Dendritic cell treated with granulocyte-macrophage colony-stimulating factor and Interleukin-4, amounts not matched to agents 40 ng/mL and 50 ng/mL, for 4 days (primary cell): ENCODE results near the gene INTS3.
"Not testable (repeated sequence)": the region's sequence is repeated elsewhere in the genome, so short reads cannot be mapped to it uniquely, and the experiment has no call there.

Experiments used
- H3K27ac Mint-ChIP-seq: one replicate; pipeline ENCODE4 v1.8.0; 2022; ENCODE audit warnings: mild to moderate bottlenecking, mixed read lengths
- H3K27me3 Mint-ChIP-seq: one replicate; pipeline ENCODE4 v1.8.0; 2022; ENCODE audit warnings: mild to moderate bottlenecking, mixed read lengths
- H3K36me3 Mint-ChIP-seq: one replicate; pipeline ENCODE4 v1.8.0; 2022; ENCODE audit warnings: low read depth, mixed read lengths
- H3K4me1 Mint-ChIP-seq: one replicate; pipeline ENCODE4 v1.8.0; 2022; ENCODE audit warnings: low read depth, mixed read lengths
- H3K4me3 Mint-ChIP-seq: one replicate; pipeline ENCODE4 v1.8.0; 2022; ENCODE audit warnings: mild to moderate bottlenecking, moderate library complexity, mixed read lengths
- H3K9me3 Mint-ChIP-seq: one replicate; pipeline ENCODE4 v1.8.0; 2022; ENCODE audit warnings: mixed read lengths
- intact Hi-C: fragments of 100-400 bp; cut with micrococcal nuclease; formaldehyde crosslinking; loops from one replicate; pipeline ENCODE4 v1.15.0; 2022

Gene INTS3

DNA sequence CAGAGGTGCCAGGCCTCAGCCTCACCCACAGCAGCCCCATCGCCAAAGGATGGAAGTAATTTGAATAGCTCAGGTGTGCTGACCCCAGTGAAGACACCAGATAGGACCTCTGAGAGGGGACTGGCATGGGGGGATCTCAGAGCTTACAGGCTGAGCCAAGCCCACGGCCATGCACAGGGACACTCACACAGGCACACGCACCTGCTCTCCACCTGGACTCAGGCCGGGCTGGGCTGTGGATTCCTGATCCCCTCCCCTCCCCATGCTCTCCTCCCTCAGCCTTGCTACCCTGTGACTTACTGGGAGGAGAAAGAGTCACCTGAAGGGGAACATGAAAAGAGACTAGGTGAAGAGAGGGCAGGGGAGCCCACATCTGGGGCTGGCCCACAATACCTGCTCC, 34.4 kb upstream of the INTS3 start:
- intact Hi-C loops: no loop called here
- Mint-ChIP-seq H3K27ac (no peak overlapping the region), H3K4me3 (no peak overlapping the region), H3K9me3 (no peaks in the 10 kb centered on the region), H3K27me3 (peaks cover 1% of the 10 kb centered on the region), H3K4me1 (peaks cover 23% of the 10 kb centered on the region), H3K36me3 (peaks cover 18% of the 10 kb centered on the region)

DNA sequence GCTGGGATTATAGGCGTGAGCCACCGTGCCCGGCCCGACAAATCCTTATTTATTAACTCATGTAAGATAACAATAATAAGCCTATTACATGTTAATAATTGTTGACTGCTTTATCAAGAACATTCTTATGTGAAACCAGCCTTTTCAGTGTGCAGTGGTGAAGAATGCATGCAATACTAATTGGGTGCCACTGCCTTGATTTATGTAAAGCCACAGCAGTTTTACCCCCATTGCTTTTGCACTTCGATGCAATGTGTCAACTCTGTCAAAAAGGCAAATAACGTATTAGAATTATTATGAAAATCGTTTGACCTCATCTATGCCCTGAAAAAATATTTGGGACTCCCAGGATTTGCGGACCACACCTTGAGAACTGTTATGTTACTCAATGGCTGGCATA, 31.1 kb upstream of the INTS3 start:
- intact Hi-C loops: no loop called here
- no peak overlapping the region for H3K4me3 Mint-ChIP-seq
- no peaks in the 10 kb centered on the region for H3K36me3 Mint-ChIP-seq
- H3K4me1 Mint-ChIP-seq: peaks cover 16% of the 10 kb centered on the region
- H3K27me3 Mint-ChIP-seq: no peaks in the 10 kb centered on the region
- H3K27ac Mint-ChIP-seq: peak overlapping the region; percentile 91
- H3K9me3 Mint-ChIP-seq: no peaks in the 10 kb centered on the region

DNA sequence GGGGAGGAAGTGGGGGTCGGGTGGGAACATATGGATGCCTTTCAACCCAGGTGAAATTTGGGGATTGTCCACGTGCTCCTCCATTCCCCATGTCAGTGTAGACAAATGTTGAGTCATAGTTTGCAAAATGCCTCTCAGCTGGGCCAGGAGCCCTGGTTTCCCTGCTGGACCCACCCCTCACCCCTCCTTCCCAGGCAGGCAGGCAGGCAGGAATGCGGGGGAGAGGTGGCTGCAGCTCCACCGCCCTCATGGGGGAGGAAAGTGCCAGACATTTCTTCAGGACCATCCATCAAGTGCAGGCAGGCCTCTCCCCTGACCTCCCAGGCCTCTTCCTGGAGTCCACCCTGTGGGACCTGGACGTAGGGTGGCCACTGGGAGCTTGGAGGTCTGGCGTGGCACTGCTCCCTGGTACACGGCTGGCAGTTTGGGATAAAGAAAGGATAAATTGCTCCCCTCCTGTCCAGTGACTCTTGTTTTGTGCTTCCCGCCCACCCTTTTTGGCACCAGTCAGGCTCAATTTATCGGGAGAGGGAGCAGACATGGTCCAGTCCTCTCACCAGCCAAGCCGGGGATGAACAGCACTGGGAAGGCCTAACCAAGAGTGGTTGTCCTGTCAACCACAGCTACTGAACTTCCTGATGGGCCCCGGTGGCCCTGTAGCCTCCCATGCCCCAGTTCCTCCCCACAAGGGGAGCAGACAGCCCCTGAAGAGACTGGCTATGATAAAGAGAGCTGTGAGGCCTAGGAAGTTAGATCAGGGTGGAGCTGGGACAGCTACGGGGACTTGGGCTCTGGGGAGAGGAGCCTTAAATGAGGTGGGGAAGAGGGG, 30.4 kb upstream of the INTS3 start:
- Mint-ChIP-seq H3K4me1 (peaks cover 14% of the 10 kb centered on the region), H3K36me3 (no peaks in the 10 kb centered on the region), H3K27ac (peak overlapping the region; percentile 91), H3K9me3 (no peaks in the 10 kb centered on the region), H3K4me3 (peak overlapping the region; percentile 44), H3K27me3 (no peaks in the 10 kb centered on the region)
- intact Hi-C loops: no loop called here

DNA sequence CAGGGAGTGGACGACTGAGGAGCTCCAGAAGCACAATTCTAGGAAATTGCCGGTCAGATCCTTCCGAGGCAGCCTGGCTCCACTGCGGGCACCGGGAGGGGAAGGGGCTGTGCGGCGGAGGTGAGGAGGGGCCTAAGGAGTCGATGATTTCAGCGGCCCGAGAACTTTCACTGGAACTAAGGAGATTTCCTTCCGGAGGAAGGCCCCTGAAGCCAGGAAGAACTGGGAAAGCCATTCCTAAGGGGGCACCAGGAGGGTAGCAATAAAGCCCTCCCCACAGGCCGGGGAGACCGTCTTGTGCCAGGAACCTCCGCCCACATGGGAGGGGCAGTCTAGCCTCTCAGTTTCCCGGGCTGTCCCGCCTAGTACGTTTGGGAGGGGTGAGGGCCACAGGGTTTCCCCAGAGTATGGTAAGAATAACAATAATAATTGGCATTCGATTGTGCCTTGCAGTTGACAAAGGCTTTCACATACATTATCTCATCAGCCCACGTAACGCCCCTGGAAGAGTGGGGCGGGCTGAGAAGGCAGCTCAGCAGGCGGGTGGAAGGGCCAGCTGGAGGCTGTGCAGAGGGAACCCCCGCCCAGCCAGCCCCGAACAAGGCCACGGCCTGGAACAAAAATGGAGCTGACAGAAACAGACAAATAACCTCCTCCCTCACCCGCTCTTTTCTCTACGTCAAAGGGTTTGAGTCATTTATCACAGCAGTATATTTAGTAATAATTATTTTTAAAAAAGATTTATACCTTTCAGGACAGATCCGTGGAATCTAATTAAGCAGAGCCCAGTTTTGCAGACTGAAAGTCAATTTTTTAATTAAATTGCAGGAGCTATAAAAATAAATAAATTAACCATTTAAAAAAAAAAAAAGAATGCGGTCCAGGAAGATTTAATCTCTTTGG, 29.6 kb upstream of the INTS3 start:
- Mint-ChIP-seq H3K4me3 (peak overlapping the region; percentile 44), H3K27ac (peak overlapping the region; percentile 91), H3K9me3 (no peaks in the 10 kb centered on the region), H3K27me3 (no peaks in the 10 kb centered on the region), H3K4me1 (peaks cover 14% of the 10 kb centered on the region), H3K36me3 (no peaks in the 10 kb centered on the region)
- intact Hi-C loops: no loop called here

DNA sequence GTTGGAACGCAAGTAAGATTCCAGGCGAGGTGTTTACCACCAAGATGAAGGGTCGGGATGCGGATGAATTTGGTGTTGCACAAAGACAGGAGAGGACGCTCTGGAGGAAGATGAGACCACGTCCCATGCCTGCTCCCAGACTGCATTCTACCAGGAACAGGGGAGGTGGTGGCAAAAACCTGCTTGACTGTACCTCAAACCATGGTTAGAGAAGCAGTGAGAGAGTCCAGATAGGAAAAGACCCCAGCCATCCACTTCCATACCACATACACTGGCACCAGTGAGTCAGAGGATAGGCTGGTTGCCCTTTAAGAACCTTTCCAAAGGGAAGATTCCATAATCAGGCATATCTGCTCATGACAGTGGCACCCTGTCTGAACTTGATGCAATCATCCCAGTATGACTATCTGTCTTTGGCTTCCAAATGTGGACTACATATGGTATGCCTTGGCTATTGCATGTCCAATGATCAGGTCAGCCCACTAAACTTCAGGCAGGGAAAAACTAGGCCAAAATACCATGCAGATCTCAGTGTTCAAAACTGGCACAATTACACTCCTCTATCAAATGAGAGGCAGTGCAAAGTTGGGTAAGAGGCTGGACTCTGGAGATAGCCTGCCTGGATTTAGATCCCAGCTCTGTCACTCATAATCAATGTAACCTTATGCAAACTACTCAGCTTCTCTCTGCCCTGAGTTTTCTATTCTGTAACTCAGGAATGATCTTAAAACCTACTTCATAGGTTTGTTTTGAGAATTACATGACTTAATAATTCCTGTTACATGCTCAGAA, 28.7 kb upstream of the INTS3 start:
- H3K4me3 Mint-ChIP-seq: no peak overlapping the region
- no peaks in the 10 kb centered on the region for H3K36me3 Mint-ChIP-seq
- H3K4me1 Mint-ChIP-seq: peaks cover 14% of the 10 kb centered on the region
- H3K27me3 Mint-ChIP-seq: no peaks in the 10 kb centered on the region
- H3K9me3 Mint-ChIP-seq: no peaks in the 10 kb centered on the region
- intact Hi-C loops: no loop called here
- H3K27ac Mint-ChIP-seq: no peak overlapping the region

DNA sequence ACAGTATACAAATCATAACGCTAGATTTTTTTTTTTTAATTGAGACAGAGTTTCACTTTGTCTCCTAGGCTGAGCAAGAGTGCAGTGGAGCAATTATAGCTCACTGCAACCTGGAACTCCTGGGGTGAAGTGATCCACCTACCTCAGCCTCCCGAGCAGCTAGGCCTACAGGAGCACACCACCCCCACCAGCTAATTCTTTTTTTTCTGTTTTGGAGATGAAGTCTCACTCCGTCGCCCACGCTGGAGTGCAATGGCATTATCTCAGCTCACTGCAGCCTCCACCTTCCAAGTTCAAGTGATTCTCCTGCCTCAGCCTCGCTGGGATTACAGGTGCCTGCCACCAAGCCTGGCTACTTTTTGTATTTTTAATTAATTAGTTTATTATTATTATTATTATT, 28.1 kb upstream of the INTS3 start:
- intact Hi-C loops: no loop called here
- no peaks in the 10 kb centered on the region for H3K9me3 Mint-ChIP-seq
- H3K27ac Mint-ChIP-seq: no peak overlapping the region
- no peaks in the 10 kb centered on the region for H3K27me3 Mint-ChIP-seq
- H3K36me3 Mint-ChIP-seq: no peaks in the 10 kb centered on the region
- H3K4me3 Mint-ChIP-seq: no peak overlapping the region
- H3K4me1 Mint-ChIP-seq: peaks cover 14% of the 10 kb centered on the region

DNA sequence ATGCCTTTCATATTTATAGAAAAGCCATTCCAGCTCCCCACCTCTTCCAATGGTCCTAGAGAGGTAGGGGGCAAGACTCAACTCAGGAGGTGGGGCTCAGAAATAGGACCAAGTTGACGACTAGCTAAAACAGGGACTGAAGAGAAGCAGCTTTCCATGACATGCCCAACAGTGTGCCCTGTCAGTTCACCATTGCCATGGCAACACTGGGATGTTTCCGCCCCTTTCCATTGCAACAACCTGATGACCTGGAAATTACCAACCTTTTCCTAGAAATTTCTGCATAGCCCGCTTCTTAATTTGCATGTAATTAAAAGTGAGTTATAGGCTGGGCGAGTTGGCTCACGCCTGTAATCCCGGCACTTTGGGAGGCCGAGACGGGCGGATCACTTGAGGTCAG, 22.4 kb upstream of the INTS3 start:
- H3K4me1 Mint-ChIP-seq: no peaks in the 10 kb centered on the region
- H3K4me3 Mint-ChIP-seq: no peak overlapping the region
- intact Hi-C loops: no loop called here
- H3K9me3 Mint-ChIP-seq: no peaks in the 10 kb centered on the region
- H3K27ac Mint-ChIP-seq: no peak overlapping the region
- H3K27me3 Mint-ChIP-seq: peaks cover 1% of the 10 kb centered on the region
- no peaks in the 10 kb centered on the region for H3K36me3 Mint-ChIP-seq

DNA sequence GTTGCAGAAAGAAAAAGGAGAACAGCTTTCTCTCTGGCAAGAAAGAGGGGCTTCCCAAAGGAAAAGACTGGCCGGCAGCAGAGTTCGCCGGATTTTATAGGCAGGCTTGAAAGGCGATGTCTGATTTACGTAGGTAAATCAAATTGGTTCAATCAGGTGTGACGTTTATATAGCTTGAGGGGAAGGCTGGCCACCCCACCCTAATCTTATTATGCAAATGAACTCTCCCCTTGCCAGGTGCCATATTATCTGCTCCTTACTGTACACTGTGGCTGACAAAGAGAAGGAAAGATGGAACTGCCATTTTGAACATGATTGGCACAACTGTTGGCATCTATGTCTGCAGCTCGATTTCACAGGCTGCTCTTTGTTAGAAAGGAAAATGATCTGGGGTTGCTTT, 16.8 kb upstream of the INTS3 start:
- Mint-ChIP-seq H3K36me3 (no peaks in the 10 kb centered on the region), H3K9me3 (no peaks in the 10 kb centered on the region), H3K4me1 (no peaks in the 10 kb centered on the region), H3K4me3 (no peak overlapping the region), H3K27me3 (peaks cover 12% of the 10 kb centered on the region), H3K27ac (no peak overlapping the region)
- intact Hi-C loops: no loop called here

DNA sequence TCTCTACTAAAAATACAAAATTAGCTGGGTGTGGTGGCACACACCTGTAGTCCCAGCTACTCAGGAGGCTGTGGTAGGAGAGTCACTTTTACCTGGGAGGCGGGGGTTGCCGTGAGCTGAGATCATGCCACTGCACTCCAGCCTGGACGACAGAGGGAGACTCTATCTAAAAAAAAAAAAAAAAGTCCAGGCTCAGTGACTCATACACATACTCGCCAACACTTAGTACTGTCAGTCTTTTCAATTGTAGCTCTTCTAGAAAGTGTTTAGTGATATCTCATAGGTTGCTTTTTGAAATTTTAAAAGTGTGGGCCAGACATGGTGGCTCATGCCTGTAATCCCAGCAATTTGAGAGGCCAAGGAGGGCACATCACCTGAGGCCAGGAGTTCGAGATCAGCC, 11.6 kb upstream of the INTS3 start:
- H3K9me3 Mint-ChIP-seq, H3K4me3 Mint-ChIP-seq, intact Hi-C loops, H3K4me1 Mint-ChIP-seq, H3K27ac Mint-ChIP-seq, H3K36me3 Mint-ChIP-seq: not testable (repeated sequence)
- H3K27me3 Mint-ChIP-seq: peaks cover 11% of the 10 kb centered on the region

DNA sequence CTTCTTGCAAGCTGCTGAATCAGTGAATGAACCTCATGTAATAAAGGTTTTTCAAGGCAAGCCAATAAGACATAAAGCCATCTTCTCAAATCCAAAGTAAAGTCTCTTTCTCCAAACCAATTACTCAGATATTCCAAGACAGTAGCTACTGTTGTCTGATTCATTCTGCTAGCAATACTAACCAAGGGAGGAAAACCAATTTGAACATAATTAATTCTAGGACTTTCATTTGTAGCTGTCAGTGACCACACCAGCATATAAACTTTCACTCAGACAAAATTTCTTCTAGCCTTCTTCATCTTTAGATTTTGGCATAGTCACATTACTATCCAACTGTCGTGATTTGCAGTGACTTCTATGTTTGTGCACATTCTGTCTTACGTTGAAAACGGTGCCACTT, 10.5 kb upstream of the INTS3 start:
- Mint-ChIP-seq H3K9me3 (no peaks in the 10 kb centered on the region), H3K4me3 (no peak overlapping the region), H3K27ac (no peak overlapping the region), H3K27me3 (peaks cover 9% of the 10 kb centered on the region), H3K36me3 (no peaks in the 10 kb centered on the region), H3K4me1 (no peaks in the 10 kb centered on the region)
- intact Hi-C loops: no loop called here

DNA sequence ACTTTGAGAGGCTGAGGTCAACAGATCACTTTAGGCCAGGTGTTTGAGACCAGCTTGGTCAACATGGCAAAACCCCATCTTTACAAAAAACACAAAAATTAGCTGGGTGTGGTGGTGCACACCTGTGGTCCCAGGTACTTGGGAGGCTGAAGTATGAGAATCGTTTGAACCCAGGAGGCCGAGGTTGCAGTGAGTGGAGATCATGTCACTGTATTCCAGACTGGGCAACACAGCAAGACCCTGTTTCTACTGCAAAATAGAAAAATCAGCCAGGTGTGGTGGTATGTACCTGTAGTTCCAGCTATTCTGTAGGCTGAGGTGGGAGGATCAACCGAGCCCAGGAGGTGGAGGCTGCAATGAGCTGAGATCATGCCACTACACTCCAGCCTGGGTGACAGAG, 4.2 kb upstream of the INTS3 start:
- peaks cover 7% of the 10 kb centered on the region for H3K36me3 Mint-ChIP-seq
- peaks cover 4% of the 10 kb centered on the region for H3K4me1 Mint-ChIP-seq
- H3K27ac Mint-ChIP-seq: no peak overlapping the region
- no peaks in the 10 kb centered on the region for H3K27me3 Mint-ChIP-seq
- H3K9me3 Mint-ChIP-seq: no peaks in the 10 kb centered on the region
- intact Hi-C loops: no loop called here
- H3K4me3 Mint-ChIP-seq: no peak overlapping the region

DNA sequence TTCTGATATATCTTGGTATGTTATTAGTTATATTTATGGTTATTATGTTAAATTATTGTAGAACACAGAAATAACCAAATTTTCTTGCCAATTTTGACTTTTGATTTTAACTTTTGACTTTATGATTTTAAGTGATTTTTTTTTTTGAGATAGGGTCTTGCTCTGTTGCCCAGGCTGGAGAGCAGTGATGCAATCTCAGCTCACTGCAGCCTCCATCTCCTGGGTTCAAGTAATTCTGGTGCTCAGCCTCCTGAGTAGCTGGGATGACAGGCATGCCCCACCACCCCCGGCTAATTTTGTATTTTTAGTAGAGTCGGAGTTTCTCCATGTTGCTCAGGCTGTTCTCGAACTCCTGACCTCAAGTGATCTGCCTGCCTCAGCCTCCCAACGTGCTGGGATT, 3.2 kb upstream of the INTS3 start:
- H3K27me3 Mint-ChIP-seq, intact Hi-C loops, H3K4me3 Mint-ChIP-seq, H3K36me3 Mint-ChIP-seq, H3K27ac Mint-ChIP-seq, H3K9me3 Mint-ChIP-seq: not testable (repeated sequence)
- H3K4me1 Mint-ChIP-seq: peaks cover 13% of the 10 kb centered on the region

DNA sequence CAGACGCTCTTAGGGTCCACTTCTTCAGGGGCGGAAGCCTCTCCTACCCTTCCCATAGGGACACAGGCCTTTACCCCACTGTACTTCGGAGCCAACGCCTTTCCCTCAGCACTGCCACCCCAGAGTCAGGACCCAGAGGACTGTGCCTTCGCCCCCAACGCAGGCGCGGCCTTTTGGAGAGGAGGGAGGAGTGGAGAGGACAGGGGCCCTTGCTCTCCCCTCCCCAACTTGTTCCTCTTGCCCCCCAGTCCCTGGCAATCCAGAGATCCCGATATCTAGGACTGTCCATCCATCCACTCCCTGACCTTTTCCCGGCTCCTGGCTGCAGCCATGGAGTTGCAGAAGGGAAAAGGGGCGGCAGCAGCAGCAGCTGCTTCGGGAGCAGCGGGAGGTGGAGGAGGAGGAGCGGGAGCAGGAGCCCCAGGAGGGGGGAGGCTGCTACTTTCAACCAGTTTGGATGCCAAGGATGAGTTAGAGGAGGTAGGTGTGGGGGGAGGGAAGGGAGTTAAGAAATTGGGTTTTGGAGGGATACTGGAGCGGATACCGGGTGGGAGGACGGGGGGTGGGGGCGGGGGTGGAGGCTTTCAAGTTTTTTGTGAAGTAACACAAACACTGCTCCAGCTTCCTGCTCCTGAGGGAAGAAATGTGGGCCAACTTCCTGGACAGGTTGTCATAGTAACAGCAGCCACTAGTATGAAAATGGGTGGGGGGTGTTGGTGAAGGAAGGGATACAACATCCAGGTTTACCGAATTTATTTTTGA, 636 bp downstream of the INTS3 start:
- H3K4me3 Mint-ChIP-seq: peak overlapping the region; percentile 95
- intact Hi-C loops: no loop called here

More for the DNA sequence above, 636 bp downstream of the INTS3 start:
- peaks cover 23% of the 10 kb centered on the region for H3K36me3 Mint-ChIP-seq
- peaks cover 30% of the 10 kb centered on the region for H3K4me1 Mint-ChIP-seq
- H3K27ac Mint-ChIP-seq: peak overlapping the region; percentile 99
- H3K27me3 Mint-ChIP-seq: no peaks in the 10 kb centered on the region
- no peaks in the 10 kb centered on the region for H3K9me3 Mint-ChIP-seq
